ENCODE measurements around the gene MRPL17.

DNA sequence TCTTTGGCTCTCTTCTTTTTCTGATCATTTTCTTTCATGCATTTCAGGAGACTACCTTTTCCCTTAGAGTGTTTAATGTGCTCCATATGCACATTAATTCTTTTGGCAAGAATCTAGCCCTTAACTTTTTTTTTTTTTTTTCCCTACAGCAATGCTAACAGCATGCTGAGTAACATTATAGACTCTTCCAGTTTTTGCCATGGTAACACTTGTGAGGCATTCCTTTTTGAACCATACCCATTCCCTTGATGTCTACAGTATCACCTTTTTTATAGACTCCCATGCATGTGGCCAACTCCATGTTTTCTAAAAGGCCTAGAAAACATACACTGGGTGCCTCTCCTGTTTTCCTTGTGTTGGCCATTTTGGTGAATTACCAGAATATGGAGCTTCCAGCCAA, 2.9 kb upstream of the MRPL17 start:
- TF ChIP-seq CTCF (IDR thresholded peaks at IDR 0.05; ENCODE audit: low read length) (no peak), EZH2 (IDR thresholded peaks at IDR 0.05; ENCODE audit: borderline replicate concordance, low read length) (no peak)
